SK-N-MC (cell line): ENCODE data around the gene EVI2B.
"Not testable (repeated sequence)": the region's sequence is repeated elsewhere in the genome, so short reads cannot be mapped to it uniquely, and the experiment has no call there.

Experiments
- DNase-seq: peaks from one replicate; pipeline ENCODE4 v3.0.0-alpha.2; 2011; ENCODE audit warnings: low read depth, low spot score
- H3K27ac ChIP-seq: fragments of 200-600 bp; sonication (generic); 2 replicates; pipeline ENCODE4 v1.5.1; 2016; ENCODE audit warnings: mixed run types
- H3K36me3 ChIP-seq: fragments of 200-600 bp; sonication (generic); 2 replicates; pipeline ENCODE4 v1.6.1; 2017; ENCODE audit warnings: antibody characterized with exemption, low read length, mixed read lengths; ENCODE audit not compliant: insufficient read depth
- H3K4me3 ChIP-seq: fragments of 200-600 bp; sonication (generic); 2 replicates; pipeline ENCODE4 v1.5.1; 2016
- H3K9ac ChIP-seq: fragments of 200-600 bp; sonication (generic); 2 replicates; pipeline ENCODE4 v1.8.0; 2017; ENCODE audit warnings: mixed run types, mixed read lengths; ENCODE audit not compliant: insufficient read length
- H3K9me3 ChIP-seq: fragments of 200-600 bp; sonication (generic); 2 replicates; pipeline ENCODE4 v1.6.1; 2017; ENCODE audit warnings: low read depth, mild to moderate bottlenecking, antibody characterized with exemption, low read length, moderate library complexity, mixed read lengths
- EZH2 ChIP-seq: fragments of 200-600 bp; sonication (generic); IDR thresholded peaks from one replicate; pipeline ENCODE4 v1.6.1; 2017; ENCODE audit warnings: antibody characterized with exemption
- FOXP2 ChIP-seq: optimal IDR thresholded peaks from 2 replicates; pipeline ENCODE3; 2011; ENCODE audit warnings: mild to moderate bottlenecking, moderate library complexity; ENCODE audit not compliant: insufficient read depth; ENCODE audit errors: extremely low read length, control extremely low read depth
- POLR2AphosphoS5 ChIP-seq: IDR thresholded peaks from 2 replicates; pipeline ENCODE4 v1.6.1; 2012; ENCODE audit warnings: mild to moderate bottlenecking, low read depth, low read length, borderline replicate concordance

EVI2B gene

GRCh38 chr17:31299624-31300023 is 14.2 kb downstream of the EVI2B start:
- H3K9ac ChIP-seq, result no peak overlapping the region
- no peaks in the 10 kb centered on the region for H3K9me3 ChIP-seq
- no peak overlapping the region for H3K27ac ChIP-seq
- H3K36me3 ChIP-seq, result no peaks in the 10 kb centered on the region
- no peak overlapping the region for H3K4me3 ChIP-seq
- TF ChIP-seq POLR2AphosphoS5 (no peak), FOXP2 (no peak), EZH2 (no peak)
- no peak for DNase-seq

- H3K9ac ChIP-seq, result no peak within 1 kb of the TSS
- no peak for TF ChIP-seq POLR2AphosphoS5
- no peak for TF ChIP-seq EZH2
- no peak for TF ChIP-seq FOXP2
- no peak for DNase-seq
- no peak within 1 kb of the TSS for H3K4me3 ChIP-seq
- H3K36me3 ChIP-seq, result no peaks in the 10 kb centered on the region
- no peaks in the 10 kb centered on the region for H3K9me3 ChIP-seq
- H3K27ac ChIP-seq, result no peak within 1 kb of the TSS
Measured at GRCh38 chr17:31297090-31297489, 16.8 kb downstream of the EVI2B start, which contains the start of gene OMG. Gene OMG, minus strand, starts transcription at chr17:31297239. Its CDS starts 908 bp downstream, at chr17:31296331.

- Histone ChIP-seq H3K36me3 (peaks cover 4% of the 10 kb centered on the region; the same call in 1 of the 2 replicates), H3K9ac (no peak overlapping the region)
Measured at GRCh38 chr17:31296142-31296541, 17.7 kb downstream of the EVI2B start.

GRCh38 chr17:31295489-31295871 is 18.4 kb downstream of the EVI2B start:
- no peak for DNase-seq
- TF ChIP-seq POLR2AphosphoS5 (no peak), EZH2 (no peak), FOXP2 (no peak)
- Histone ChIP-seq H3K4me3 (no peak overlapping the region), H3K9ac (no peak overlapping the region), H3K9me3 (no peaks in the 10 kb centered on the region), H3K27ac (no peak overlapping the region), H3K36me3 (peaks cover 4% of the 10 kb centered on the region; the same call in 1 of the 2 replicates)

More at GRCh38 chr17:31296142-31296541, 17.7 kb downstream of the EVI2B start:
- no peak for TF ChIP-seq EZH2
- H3K4me3 ChIP-seq, result no peak overlapping the region
- H3K27ac ChIP-seq, result no peak overlapping the region
- H3K9me3 ChIP-seq, result no peaks in the 10 kb centered on the region
- DNase-seq, result no peak

- Histone ChIP-seq H3K4me3 (no peak overlapping the region), H3K36me3 (peaks cover 8% of the 10 kb centered on the region), H3K9ac (no peak overlapping the region), H3K27ac (no peak overlapping the region), H3K9me3 (no peaks in the 10 kb centered on the region)
- TF ChIP-seq FOXP2, result no peak
- TF ChIP-seq EZH2, result no peak
- TF ChIP-seq POLR2AphosphoS5, result no peak
- DNase-seq, result no peak
Measured at GRCh38 chr17:31294820-31295488, 18.9 kb downstream of the EVI2B start.

- H3K4me3 ChIP-seq, result no peak overlapping the region
- H3K27ac ChIP-seq, result no peak overlapping the region
- H3K9ac ChIP-seq, result no peak overlapping the region
- peaks cover 8% of the 10 kb centered on the region for H3K36me3 ChIP-seq
- TF ChIP-seq POLR2AphosphoS5 (no peak), EZH2 (no peak), FOXP2 (no peak)
- no peak for DNase-seq
- H3K9me3 ChIP-seq, result no peaks in the 10 kb centered on the region
Measured at GRCh38 chr17:31294231-31294630, 19.6 kb downstream of the EVI2B start.

- TF ChIP-seq POLR2AphosphoS5 (no peak), EZH2 (no peak), FOXP2 (no peak)
- no peak for DNase-seq
- no peak overlapping the region for H3K27ac ChIP-seq
- H3K9ac ChIP-seq, result no peak overlapping the region
- H3K9me3 ChIP-seq, result no peaks in the 10 kb centered on the region
- H3K4me3 ChIP-seq, result no peak overlapping the region
- peaks cover 8% of the 10 kb centered on the region for H3K36me3 ChIP-seq
Measured at GRCh38 chr17:31293581-31293980, 20.3 kb downstream of the EVI2B start.

- H3K9me3 ChIP-seq, result no peaks in the 10 kb centered on the region
- DNase-seq, result no peak
- peaks cover 12% of the 10 kb centered on the region for H3K36me3 ChIP-seq
- no peak overlapping the region for H3K27ac ChIP-seq
- no peak overlapping the region for H3K4me3 ChIP-seq
- no peak overlapping the region for H3K9ac ChIP-seq
- TF ChIP-seq POLR2AphosphoS5 (no peak), EZH2 (no peak), FOXP2 (no peak)
Measured at GRCh38 chr17:31291820-31292219, 22.0 kb downstream of the EVI2B start.

- no peak for DNase-seq
- no peak overlapping the region for H3K4me3 ChIP-seq
- TF ChIP-seq FOXP2, result no peak
- TF ChIP-seq EZH2, result no peak
- TF ChIP-seq POLR2AphosphoS5, result no peak
- no peaks in the 10 kb centered on the region for H3K9me3 ChIP-seq
- H3K36me3 ChIP-seq, result peaks cover 15% of the 10 kb centered on the region
- H3K27ac ChIP-seq, result no peak overlapping the region
- no peak overlapping the region for H3K9ac ChIP-seq
Measured at GRCh38 chr17:31289790-31290189, 24.1 kb downstream of the EVI2B start.

GRCh38 chr17:31287932-31288331 is 25.9 kb downstream of the EVI2B start:
- H3K27ac ChIP-seq, DNase-seq, H3K9ac ChIP-seq, H3K4me3 ChIP-seq, H3K9me3 ChIP-seq: not testable (repeated sequence)
- peaks cover 15% of the 10 kb centered on the region for H3K36me3 ChIP-seq
